HG02588 (cell line): ENCODE results near the gene TNRC18.
"Not testable (repeated sequence)": the region's sequence is repeated elsewhere in the genome, so short reads cannot be mapped to it uniquely, and the experiment has no call there.

Experiments used
- ATAC-seq: cut with Tn5 transposase; IDR thresholded peaks from one replicate; pipeline ENCODE4 v1.9.1; 2021; ENCODE audit warnings: mild to moderate bottlenecking, moderate library complexity; ENCODE audit not compliant: unreplicated experiment

Gene TNRC18

DNA sequence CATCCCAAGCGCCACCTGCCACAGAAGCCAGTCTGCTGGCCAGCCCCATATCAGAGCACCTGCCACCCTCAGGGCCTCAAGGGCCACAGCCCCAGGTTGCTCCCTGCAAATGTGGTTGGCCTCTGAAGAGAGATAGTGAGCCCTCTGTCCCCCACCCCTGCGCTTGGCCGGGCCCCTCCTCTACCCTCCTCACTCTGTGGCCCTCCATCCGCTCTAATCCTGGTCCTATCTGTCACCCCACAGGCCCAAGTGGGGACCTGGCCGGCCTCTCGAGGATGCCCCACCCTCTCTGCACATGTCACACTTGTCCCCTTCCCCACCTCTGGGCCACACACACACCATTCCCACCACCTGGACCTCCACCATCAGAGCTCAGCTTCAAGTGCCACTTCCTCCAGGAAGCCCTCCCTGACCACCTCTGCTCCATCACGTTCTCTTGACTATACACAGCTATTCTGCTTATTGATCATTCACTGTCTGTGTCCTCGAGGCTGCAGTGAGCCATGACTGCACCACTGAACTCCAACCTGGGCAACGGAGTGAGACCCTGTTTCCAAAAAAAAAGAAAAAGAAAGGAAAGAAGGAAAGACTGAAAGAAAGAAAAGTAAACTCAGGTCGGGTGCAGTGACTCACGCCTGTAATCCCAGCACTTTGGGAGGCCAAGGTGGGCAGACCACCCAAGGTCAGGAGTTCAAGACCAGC lies 42.4 kb downstream of the TNRC18 start:
- ATAC-seq, result no peak

DNA sequence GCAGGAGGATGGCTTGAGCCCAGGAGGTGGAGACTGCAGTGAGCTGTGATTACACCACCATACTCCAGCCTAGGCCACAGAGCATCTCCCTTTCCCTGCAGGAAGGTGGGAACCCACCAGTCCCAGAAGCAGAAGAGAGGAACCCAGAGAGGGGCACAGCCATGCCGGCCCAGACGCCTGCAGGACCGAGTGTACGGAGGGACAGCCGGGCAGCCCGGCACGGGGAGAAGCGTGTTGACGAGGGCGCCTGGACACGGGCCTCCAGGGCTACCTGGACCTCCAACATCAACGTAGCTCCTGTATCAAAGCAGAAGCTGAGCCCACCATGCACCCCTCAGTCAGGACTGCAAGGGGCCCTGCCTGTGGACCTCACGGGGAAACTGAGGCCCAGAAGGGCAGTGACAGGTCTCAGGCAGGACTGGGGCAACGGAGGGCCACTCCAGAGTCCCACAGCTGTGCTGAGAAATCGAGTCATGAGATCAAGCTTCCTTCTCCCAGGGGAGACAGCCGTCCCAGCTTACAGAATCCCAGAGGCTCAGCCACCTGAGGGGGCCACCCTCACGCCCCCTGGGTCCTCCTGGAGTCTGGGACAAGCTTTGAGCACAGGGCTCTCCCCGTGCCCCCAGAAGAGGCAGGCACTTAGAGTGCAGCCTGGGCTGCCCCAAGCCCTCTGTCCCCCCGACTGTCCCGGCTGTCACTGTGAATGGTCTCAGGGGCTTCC lies 43.1 kb downstream of the TNRC18 start:
- ATAC-seq, result no peak

DNA sequence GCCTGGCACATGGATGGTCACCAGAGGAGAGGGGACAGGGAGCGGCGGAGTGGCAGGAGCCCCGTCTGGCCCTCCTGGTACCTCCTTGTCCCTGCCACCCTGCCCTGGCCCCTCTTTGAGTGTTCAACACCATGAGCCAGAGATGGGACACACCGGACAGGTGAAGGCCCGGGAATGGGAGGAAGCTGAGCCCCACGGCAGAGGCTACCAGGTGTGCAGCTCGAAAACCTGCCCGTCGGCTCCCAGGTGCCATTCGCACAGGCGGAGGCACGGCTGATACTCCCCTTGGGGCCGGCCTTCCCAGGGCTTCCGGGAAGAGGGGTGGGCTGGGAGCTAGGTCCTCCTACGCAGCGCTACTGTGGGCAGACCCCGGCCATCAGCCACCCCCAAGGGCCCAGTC lies 44.1 kb downstream of the TNRC18 start:
- ATAC-seq, result no peak

DNA sequence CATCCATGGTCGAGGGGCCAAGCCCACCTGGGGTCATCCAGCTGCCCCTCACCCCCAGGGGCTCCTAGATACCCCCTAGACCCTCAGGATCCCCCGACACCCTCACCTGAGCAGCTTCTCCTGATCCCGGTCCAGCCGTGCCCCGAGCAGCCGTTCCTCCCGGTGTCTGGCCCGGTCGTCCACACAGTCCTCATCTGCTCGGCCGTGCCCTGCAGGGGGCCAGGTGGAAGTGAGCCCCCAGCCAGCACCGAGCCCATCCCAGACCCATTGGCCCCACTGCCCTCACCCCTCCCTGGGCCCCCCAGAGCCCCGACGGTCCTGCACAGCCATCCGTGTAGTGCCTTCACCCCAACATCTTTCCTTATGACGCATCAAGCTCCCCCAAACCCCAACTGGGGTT lies 45.8 kb downstream of the TNRC18 start:
- no peak for ATAC-seq

GRCh38 chr7:5377279-5377678 lies 46.4 kb downstream of the TNRC18 start:
- ATAC-seq, result no peak

DNA sequence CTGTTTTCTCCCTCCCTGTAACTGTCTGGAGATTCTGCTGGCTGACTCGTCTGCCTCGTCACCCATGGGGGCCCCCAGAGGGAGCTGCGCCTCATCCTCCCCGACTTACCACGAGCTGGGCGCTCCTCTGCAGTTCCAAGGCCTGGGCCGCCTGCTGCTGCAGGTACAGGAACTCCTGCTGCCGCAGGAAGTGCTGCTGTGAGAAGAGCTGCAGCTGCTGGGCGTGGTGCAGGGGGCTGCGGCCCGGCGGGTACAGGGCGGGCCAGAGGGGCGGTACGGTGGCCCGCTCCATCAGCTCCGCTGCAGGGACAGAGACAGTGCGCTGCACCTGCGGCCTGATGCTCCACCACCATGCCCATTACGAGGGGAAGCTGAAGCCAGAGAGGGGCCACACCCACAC lies 47.7 kb downstream of the TNRC18 start:
- ATAC-seq, result no peak

DNA sequence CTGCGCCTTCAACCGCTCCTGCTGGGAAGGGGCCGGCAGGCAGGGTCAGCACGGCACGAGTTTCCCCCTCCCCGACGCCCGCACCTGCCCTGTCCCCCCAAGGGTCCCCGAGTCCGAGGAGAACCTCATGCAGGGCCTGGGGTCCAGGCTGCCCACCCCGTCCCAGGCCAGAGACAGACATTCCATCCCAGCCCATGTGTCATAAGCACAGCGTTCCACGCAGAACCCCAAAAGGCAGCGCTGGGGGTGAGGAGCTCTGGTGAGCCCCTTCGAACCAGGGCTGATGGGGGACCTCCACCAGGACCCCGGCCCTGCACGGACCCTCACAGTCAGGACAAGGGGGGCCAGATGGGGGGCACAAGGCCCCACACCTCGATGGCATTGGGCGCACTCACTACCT lies 49.2 kb downstream of the TNRC18 start:
- ATAC-seq, result no peak

- no peak for ATAC-seq
Observed at GRCh38 chr7:5373300-5373699, 50.3 kb downstream of the TNRC18 start.

DNA sequence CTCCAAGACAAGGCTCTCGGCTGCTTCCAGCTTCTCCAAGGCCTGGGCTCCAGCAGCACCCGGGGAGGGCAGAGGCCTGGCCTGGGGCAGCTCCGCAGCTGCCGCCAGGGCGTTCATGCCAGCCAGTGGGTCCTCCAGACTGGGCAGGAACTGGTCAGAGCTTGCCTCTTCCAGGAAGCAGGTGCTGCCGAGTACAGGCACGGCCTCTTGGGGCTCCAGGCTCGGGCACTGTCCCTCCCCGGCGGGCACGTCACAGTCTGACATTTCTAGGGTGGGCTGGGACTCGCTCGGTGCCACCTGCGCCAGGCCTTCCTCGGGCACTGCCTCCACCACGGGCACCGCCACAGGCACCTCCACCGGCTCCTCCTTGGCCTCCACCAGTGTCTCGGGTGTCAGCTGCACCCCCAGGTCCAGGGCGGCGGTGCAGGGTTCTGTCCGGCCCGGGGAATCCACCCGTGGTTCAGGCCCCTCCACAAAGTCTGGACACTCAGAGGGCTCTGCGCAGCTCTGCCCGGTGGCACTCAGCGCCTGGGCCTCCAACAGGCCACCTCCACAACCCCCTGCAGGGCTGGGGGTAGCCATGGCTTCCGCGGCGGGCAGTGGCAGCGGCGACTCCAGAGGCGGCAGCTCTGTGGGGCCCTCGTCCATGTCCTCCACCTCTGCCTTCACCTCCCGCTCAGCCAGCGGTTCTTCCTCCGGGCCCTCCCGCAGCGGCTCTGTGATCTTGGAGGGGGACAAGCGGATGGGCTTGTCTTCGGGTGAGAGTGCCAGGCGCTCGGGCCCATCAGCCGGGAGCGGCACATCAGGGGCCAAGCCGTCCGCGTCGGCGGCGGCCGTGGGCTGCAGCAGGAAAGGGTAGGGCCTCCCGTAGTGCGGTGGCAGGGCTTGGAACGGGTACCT lies 52.9 kb downstream of the TNRC18 start:
- no peak for ATAC-seq

DNA sequence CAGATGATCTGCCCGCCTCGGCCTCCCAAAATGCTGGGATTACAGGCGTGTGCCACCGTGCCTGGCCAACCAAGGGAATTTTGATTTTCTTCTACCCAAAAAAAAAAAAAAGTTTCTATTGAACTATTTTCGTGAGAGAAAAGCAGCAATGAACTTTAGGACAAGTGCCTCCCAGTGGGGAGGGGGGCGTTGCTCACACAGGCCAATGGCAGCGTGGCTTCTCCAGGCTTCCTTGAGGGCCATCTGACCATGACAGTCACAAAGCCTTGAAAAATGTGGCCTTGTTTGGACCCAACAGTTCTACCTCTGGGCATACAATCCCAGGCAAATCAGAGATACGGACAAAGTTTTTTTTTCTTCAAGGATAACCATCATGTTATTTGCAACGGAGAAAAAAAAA lies 56.0 kb downstream of the TNRC18 start:
- no peak for ATAC-seq

DNA sequence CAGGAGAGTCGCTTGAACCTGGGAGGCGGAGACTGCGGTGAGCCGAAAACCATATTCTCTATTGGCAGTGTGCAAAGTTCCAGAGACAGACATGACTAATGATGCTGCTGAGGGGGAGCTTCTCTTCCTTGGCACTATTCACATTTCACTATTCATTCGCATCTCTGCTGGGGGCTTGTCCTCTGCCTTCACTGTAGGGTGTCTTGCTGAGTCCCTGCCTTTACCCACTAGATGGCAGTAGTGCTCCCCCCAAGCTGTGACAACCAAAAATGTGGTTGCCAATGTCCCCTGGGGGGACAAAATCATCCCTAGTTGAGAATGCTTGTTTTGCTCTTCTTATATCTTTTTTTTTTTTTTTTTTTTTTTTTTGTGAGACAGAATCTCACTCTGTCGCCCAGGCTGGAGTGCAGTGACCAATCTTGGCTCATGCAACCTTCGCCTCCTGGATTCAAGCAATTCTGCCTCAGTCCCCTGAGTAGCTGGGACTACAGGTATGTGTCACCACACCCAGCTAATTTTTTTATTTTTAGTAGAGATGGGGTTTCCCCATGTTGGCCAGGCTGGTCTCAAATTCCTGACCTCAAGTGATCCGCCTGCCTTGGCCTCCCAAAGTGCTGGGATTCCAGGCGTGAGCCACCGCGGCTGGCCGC lies 57.5 kb downstream of the TNRC18 start:
- ATAC-seq, result not testable (repeated sequence)

- no peak for ATAC-seq
Observed at GRCh38 chr7:5363729-5364128, 59.9 kb downstream of the TNRC18 start.

DNA sequence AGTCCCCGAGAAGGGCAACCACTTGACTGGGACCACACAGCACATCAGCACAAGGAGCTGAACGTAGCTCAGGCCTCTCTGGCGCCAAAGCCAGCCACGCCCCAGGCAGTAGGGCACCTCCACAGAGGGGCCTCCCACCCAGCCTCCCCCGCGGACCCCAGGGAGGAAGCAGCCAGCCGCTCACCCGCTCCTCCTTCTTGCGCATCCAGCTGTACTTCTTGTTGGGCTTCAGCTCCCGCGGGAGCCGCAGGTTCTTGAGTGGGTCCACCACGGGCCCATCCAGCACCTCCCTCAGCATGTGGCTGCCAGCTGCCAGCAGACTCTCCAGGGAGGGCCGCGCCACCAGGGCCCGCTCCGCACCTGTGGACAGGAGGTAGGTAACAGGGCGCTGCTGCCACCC lies 61.2 kb downstream of the TNRC18 start:
- ATAC-seq, result no peak

DNA sequence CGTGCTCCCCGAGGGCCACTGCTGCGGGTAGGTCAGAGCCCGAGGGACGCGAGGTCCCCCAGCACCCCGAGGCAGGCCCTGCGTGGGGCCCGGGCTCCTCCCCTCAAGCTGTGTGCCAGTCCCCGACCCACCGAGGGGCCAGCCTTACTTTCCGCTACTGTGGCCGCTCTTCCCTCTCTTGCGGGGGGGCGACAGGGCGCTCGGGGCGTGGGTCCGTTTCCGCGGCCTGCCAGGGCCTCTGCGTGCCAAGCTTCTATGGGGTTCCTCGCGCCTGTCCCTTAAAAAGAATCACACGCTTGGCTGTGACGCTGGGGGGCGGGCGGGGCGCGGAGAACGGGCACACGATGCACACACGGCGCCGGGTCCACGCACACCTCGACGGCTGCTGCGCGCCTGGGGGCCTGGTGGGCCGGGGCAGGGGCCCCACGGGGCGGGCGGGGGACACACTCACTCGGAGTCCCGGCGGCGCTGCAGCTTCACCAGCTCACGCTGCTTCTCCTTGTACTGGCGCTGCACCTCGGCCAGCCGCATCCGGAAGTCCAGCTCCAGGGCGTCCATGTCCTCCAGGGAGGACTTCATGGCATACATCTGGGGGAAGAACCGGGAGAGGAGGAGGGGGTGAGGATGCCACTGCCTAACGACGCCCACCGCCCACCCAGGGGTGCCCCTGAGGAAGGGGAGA lies 62.0 kb downstream of the TNRC18 start:
- no peak for ATAC-seq

GRCh38 chr7:5360971-5361370 lies 62.7 kb downstream of the TNRC18 start:
- ATAC-seq, result no peak

DNA sequence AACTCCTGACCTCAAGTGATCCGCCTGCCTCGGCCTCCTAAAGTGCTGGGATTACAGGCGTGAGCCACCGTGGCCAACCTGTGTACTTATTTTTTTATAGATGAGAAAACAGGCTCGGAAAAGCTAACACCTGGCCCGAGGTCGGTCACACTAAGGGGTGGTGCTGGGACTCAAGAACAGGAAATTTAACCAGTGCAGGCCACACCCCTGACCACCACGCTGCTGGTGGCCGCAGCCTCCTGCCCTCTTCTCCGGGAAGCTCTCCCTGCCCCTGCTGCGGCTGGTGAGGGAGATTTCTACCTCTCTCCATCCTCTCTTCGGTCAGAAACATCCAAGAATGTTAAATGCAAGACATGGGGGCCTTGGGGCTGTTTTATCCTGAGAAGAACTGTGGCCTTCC lies 63.2 kb downstream of the TNRC18 start:
- no peak for ATAC-seq

DNA sequence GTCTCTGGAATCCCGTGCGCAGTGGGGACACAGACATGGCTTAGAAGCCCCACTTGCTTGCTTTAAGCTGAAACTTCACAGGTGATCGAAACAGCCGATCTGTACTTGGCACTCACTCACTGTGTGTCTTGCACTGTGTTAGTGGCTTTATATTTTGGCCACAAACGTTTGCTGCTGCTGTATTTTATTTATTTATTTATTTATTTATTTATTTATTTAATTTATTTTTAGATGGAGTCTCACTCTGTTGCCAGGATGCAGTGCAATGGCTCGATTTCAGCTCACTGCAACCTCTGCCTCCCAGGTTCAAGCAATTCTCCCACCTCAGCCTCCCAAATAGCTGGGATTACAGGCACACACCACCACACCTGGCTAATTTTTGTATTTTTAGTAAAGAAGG lies 63.6 kb downstream of the TNRC18 start:
- ATAC-seq, result not testable (repeated sequence)

- no peak for ATAC-seq
Observed at GRCh38 chr7:5359344-5359743, 64.3 kb downstream of the TNRC18 start.

DNA sequence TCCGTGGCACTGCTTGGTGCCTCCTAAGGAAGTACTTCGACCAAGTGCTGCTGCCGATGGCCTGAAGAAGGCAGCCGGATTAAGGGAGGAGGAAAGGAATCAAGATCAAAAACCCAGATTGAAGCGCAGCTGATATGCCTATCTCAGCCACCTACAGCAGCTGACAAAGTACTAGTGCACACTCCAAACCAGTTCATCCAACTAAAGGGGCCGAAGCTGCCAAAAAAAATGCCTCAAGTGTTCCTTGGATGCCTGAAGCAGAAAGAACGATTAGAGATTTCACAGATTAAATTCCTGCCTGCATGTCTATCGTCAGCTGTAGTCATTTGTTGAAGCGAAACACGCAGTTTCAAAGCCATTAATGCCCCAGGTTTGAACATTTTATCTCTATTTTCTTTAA lies 65.7 kb downstream of the TNRC18 start:
- no peak for ATAC-seq

GRCh38 chr7:5356751-5357119 lies 66.9 kb downstream of the TNRC18 start:
- ATAC-seq, result no peak
